Suprapubic skin (tissue), 4 donors: ENCODE data around the gene TLE7. TPM values are rescaled to one million over a fixed set of nuclear protein-coding genes. Genes with fewer than 3 reads are reported as not detected.

Experiments
- DNase-seq, 2 donors: peaks; one replicate each; pipeline ENCODE4 v3.0.0-alpha.2; 2019; ENCODE audit warnings: low spot score in 2 of 2
- H3K27ac ChIP-seq: fragments of 200-600 bp; sonication (generic); one replicate; pipeline ENCODE4 v1.5.1; 2019
- H3K27me3 ChIP-seq: fragments of 200-600 bp; sonication (generic); one replicate; pipeline ENCODE4 v1.5.1; 2019
- H3K36me3 ChIP-seq: fragments of 200-600 bp; sonication (generic); one replicate; pipeline ENCODE4 v1.5.1; 2019
- H3K4me1 ChIP-seq: fragments of 200-600 bp; sonication (generic); one replicate; pipeline ENCODE4 v1.5.1; 2019
- H3K4me3 ChIP-seq: fragments of 200-600 bp; sonication (generic); one replicate; pipeline ENCODE4 v1.5.1; 2019; ENCODE audit warnings: mild to moderate bottlenecking
- H3K9me3 ChIP-seq: fragments of 200-600 bp; sonication (generic); one replicate; pipeline ENCODE4 v1.5.1; 2019
- CTCF ChIP-seq, 2 donors: fragments of 200-600 bp in 1 of 2; fragments of 450-650 bp in 1 of 2; sonication (generic) in 1 of 2; IDR thresholded peaks; one replicate each; pipeline ENCODE4 v1.5.1; 2016 to 2019; ENCODE audit warnings: antibody characterized with exemption in 2 of 2, mild to moderate bottlenecking in 1 of 2, moderate library complexity in 1 of 2
- EP300 ChIP-seq: sonication (generic); formaldehyde crosslinking; IDR thresholded peaks from one replicate; pipeline ENCODE4 v1.6.1; 2017; ENCODE audit warnings: antibody characterized with exemption
- POLR2A ChIP-seq, 2 donors: fragments of 450-650 bp; IDR thresholded peaks; one replicate each; pipeline ENCODE4 v1.6.1; 2017; ENCODE audit warnings: antibody characterized with exemption in 2 of 2, mild to moderate bottlenecking in 2 of 2, moderate library complexity in 2 of 2
- POLR2AphosphoS5 ChIP-seq, 3 donors: sonication (generic); formaldehyde crosslinking; IDR thresholded peaks; one replicate each; pipeline ENCODE4 v1.6.1; 2017; ENCODE audit warnings: antibody characterized with exemption in 3 of 3
- WGBS: methylation state at CpG from one replicate; pipeline ENCODE4 v1.1.5; 2018; 5-methylcytosine and 5-hydroxymethylcytosine counted together
- total RNA-seq, 4 donors: library from RNA; depleted of rRNA; stranded (reverse); fragments of >200 nt; gene quantifications; one replicate each; pipeline ENCODE4 v1.1.0, GENCODE V29; 2016

The TLE7 gene
- total RNA-seq, 4 donors from 2014 or later: not detected

GRCh38 chr16:71440669-71441347 is 1.0 kb downstream of the TLE7 start:
- Histone ChIP-seq H3K9me3 (peaks cover 19% of the 10 kb centered on the region), H3K4me3 (no peak overlapping the region), H3K4me1 (no peaks in the 10 kb centered on the region), H3K27me3 (peaks cover 5% of the 10 kb centered on the region), H3K27ac (no peak overlapping the region), H3K36me3 (no peaks in the 10 kb centered on the region)
- WGBS: 69% methylated on average over 21 of the region's 25 CpGs
- TF ChIP-seq POLR2A (IDR thresholded peaks at IDR 0.05): no peak
- no peak for DNase-seq

- Histone ChIP-seq H3K27me3 (peaks cover 5% of the 10 kb centered on the region), H3K4me1 (no peaks in the 10 kb centered on the region), H3K27ac (no peak overlapping the region), H3K4me3 (no peak overlapping the region), H3K9me3 (peaks cover 9% of the 10 kb centered on the region), H3K36me3 (no peaks in the 10 kb centered on the region)
- no peak for DNase-seq
- no peak for TF ChIP-seq POLR2AphosphoS5 (IDR thresholded peaks at IDR 0.05)
- no peak for TF ChIP-seq POLR2A (IDR thresholded peaks at IDR 0.05)
- 34% methylated on average over 3 of the region's 3 CpGs for whole genome bisulfite sequencing
These were observed 2.3 kb downstream of the TLE7 start for GRCh38 chr16:71439523-71439922.

DNA sequence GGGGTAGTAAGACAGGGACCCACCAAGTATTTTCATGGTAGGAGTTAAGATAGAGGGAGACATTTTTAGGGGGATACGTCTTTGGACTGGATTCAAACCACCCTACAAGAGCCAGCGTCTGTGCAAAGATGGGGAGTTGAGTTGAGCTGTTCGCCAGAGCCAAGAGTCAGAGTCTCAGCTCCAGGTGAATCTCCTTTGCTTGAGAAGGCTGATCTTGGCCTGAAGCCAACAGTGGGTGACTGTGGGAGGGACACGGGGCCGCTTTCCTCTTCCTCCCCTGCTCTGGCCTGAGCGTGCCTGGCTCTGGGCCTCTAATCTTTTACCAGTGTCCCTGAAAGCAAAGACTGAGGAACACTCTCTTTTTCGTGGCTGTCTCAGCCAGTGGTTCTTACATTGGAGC is 5.4 kb downstream of the TLE7 start:
- H3K27me3 ChIP-seq: peaks cover 4% of the 10 kb centered on the region
- H3K4me1 ChIP-seq: no peaks in the 10 kb centered on the region
- no peaks in the 10 kb centered on the region for H3K36me3 ChIP-seq
- no peaks in the 10 kb centered on the region for H3K9me3 ChIP-seq
- TF ChIP-seq POLR2A (IDR thresholded peaks at IDR 0.05) (no peak), EP300 (no peak), POLR2AphosphoS5 (IDR thresholded peaks at IDR 0.05) (no peak), CTCF (IDR thresholded peaks at IDR 0.05) (no peak)
- H3K27ac ChIP-seq: no peak overlapping the region
- WGBS: 88% methylated on average over 6 of the region's 7 CpGs
- DNase-seq: no peak
- H3K4me3 ChIP-seq: no peak overlapping the region

- Histone ChIP-seq H3K4me3 (no peak overlapping the region), H3K36me3 (no peaks in the 10 kb centered on the region), H3K4me1 (no peaks in the 10 kb centered on the region), H3K9me3 (no peaks in the 10 kb centered on the region), H3K27ac (no peak overlapping the region), H3K27me3 (peaks cover 4% of the 10 kb centered on the region)
- DNase-seq: no peak
- 84% methylated on average over 6 of the region's 6 CpGs for WGBS
- TF ChIP-seq POLR2AphosphoS5 (IDR thresholded peaks at IDR 0.05) (no peak), EP300 (no peak), POLR2A (IDR thresholded peaks at IDR 0.05) (no peak), CTCF (IDR thresholded peaks at IDR 0.05) (no peak)
These were observed 8.9 kb downstream of the TLE7 start for GRCh38 chr16:71432906-71433305.

DNA sequence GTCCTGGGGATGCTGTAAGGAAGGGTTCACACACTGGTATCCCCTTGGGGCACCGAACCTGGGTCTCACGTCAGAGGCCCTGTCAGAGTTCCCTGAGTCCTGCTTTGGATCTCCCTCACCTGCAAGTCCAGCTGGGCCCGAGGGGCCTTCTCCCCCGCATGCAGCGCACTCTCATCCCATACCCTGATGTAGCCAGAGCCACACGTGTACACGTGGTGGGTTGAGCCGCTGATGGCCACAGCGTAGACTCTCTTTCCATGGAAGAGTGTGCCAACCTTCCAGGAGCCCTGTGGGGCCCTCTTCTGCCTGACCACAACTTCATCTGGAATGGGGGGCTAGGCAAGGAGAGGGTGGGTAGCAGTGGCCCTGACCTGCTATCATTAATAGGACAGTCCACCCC is 9.9 kb downstream of the TLE7 start:
- Histone ChIP-seq H3K4me1 (no peaks in the 10 kb centered on the region), H3K27ac (no peak overlapping the region), H3K36me3 (no peaks in the 10 kb centered on the region), H3K9me3 (no peaks in the 10 kb centered on the region), H3K4me3 (no peak overlapping the region), H3K27me3 (peaks cover 4% of the 10 kb centered on the region)
- WGBS: no CpG with 5 or more reads among the region's 9 CpGs
- TF ChIP-seq POLR2A (IDR thresholded peaks at IDR 0.05) (no peak), POLR2AphosphoS5 (IDR thresholded peaks at IDR 0.05) (no peak), EP300 (no peak)
- DNase-seq: no peak

DNA sequence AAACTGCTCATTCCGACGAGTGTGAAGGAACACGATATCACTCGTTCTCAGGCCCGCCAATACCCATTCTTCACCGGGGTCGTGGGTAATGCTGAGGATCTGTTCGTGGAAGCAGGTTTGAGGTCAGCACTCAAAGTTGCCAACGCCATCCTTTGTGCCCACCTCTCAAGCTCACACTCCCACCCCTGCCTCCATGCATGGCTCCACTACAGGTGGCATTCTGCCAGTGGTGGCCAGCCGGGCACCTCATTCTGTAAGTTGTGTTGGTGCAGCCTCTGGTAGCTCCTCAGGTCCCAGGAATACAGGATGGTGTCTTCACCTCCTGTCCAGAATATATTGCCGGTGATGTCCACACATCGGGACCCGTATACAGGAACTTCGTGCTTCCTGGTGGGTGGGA is 10.7 kb downstream of the TLE7 start:
- 88% methylated on average over 14 of the region's 14 CpGs for WGBS
- H3K4me1 ChIP-seq: no peaks in the 10 kb centered on the region
- TF ChIP-seq POLR2AphosphoS5 (IDR thresholded peaks at IDR 0.05) (no peak), POLR2A (IDR thresholded peaks at IDR 0.05) (no peak), EP300 (no peak), CTCF (IDR thresholded peaks at IDR 0.05) (no peak)
- no peak for DNase-seq
- H3K27ac ChIP-seq: no peak overlapping the region
- H3K4me3 ChIP-seq: no peak overlapping the region
- peaks cover 7% of the 10 kb centered on the region for H3K27me3 ChIP-seq
- H3K9me3 ChIP-seq: no peaks in the 10 kb centered on the region
- H3K36me3 ChIP-seq: no peaks in the 10 kb centered on the region

- Histone ChIP-seq H3K4me1 (no peaks in the 10 kb centered on the region), H3K27ac (no peak overlapping the region), H3K36me3 (no peaks in the 10 kb centered on the region), H3K4me3 (no peak overlapping the region), H3K9me3 (no peaks in the 10 kb centered on the region), H3K27me3 (peaks cover 11% of the 10 kb centered on the region)
- DNase-seq: no peak
- WGBS: 80% methylated on average over 6 of the region's 6 CpGs
- no peak for TF ChIP-seq POLR2A (IDR thresholded peaks at IDR 0.05)
- TF ChIP-seq POLR2AphosphoS5 (IDR thresholded peaks at IDR 0.05): no peak
- TF ChIP-seq EP300: no peak
- no peak for TF ChIP-seq CTCF (IDR thresholded peaks at IDR 0.05)
These were observed 11.1 kb downstream of the TLE7 start for GRCh38 chr16:71430744-71431143.
